Measurements from ENCODE around the gene CD2AP.
A peak's percentile ranks its signal among the peaks of the same experiment; 100 is the strongest.
"Not testable (repeated sequence)": the region's sequence is repeated elsewhere in the genome, so short reads cannot be mapped to it uniquely, and the experiment has no call there.

The CD2AP gene

GRCh38 chr6:47574789-47575188 is 97.2 kb downstream of the CD2AP start:
- DNase-seq: no peak

DNA sequence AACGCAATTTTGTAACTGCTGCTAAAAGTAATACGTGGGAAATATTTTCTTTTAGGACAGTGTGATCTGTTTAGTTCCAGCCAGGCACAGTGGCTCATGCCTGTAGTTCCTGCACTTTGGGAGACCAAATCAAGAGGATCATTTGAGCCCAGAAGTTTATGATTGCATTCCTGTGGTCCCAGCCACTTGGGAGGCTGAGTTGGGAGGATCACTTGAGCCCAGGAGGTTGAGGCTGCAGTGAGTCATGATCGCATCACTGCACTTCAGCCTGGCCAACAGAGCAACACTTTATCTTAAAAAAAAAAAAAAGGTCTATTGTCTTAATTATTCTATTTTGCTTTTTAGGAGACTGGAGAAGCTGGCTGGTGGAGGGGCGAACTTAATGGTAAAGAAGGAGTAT is 101.5 kb downstream of the CD2AP start:
- no peak for DNase-seq

DNA sequence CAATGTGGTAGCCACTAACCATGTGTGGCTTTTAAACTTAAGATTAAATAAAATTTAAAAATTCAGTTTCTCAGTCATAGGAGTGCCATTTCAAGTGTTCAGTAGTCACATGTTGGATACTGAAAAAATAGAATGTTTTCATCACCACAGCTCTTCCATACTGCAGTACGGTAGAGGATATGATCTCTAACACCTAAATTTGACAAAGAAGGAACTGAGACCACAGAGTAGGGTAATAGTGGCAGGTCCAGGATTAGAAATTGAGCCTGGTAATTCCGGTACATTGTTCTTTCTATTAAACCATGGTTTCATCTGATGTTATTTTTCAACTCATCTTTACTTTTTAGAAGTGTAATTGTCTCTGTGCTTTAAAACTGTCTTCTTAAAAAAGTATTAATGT is 104.0 kb downstream of the CD2AP start:
- no peak for DNase-seq

- DNase-seq: no peak
These were observed 109.9 kb downstream of the CD2AP start for GRCh38 chr6:47587493-47587892.

DNA sequence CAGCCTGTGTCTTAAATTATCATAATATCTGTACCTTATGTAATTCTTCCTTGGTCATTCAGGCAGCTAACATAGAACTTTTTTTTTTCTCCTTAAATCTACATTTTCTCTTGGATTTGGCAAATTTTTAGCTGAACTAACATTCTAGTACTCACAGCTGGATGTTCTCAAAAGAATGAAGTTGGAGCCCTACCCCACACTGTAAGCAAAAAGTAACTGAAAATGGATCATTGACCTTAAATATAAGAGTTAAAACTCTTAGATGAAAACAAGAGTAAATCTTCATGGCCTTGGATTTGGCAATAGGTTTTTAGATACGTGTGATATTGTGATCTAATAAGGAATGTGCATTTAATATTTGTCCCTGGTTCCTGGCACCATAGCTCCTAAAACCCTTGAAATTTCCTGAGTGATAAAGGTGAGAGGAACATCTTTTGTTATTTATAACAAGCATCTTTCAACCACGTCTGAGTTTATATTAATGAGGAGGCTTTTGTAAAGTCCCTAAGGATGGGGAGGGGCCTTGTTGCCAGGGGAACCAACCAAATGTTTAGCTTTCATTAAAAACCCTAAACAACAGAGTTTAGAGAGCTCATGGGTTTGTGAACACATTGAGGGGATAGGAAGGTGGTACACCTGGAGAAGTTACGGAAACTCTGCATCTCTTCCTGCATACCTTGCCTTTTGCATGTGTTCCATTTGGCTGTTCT is 114.7 kb downstream of the CD2AP start:
- no peak for DNase-seq

DNA sequence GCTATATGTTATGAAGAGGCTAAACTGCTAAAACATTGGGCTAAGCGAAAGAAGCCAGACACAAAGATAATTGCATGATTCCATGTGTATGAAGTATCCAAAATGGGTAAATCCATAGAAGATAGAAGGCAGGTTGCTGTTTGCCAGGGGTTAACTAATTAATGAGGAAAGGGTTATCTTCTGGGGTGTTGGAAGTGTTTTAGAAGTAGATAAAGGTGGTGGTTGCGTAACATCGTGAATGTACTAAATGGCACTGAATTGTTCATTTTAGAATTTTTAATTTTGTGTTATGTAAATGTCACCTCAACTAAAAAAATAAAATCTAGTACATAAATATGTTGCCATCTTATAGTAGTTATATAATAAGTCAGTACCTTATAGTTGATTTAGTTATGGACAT is 116.4 kb downstream of the CD2AP start:
- no peak for DNase-seq

DNA sequence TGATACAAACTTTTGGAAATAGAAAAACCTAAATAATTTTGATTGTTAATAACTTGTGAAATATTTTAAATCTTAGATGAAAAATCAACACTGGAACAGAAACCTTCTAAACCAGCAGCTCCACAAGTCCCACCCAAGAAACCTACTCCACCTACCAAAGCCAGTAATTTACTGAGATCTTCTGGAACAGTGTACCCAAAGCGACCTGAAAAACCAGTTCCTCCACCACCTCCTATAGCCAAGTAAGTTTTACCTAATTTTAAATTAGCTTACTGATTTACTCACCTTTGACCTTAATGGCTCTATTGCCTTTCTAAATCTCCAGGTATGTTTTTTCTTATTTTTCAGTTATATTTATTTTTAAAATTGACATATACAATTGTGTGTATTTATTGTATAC is 118.2 kb downstream of the CD2AP start:
- no peak for DNase-seq

DNA sequence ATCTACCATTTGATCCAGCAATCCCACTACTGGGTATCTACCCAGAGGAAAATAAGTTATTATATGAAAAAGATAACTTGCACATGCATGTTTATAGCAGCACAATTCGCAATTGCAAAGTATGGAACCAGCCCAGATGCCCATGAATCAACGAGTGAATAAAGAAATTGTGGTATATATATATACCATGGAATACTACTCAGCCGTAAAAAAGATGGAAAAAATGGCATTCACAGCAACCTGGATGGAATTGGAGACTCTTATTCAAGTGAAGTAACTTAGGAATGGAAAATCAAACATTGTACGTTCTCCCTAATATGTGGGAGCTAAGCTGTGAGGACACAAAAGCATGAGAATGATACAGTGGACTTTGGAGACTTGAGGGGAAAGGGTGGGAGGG is 120.8 kb downstream of the CD2AP start:
- no peak for DNase-seq

GRCh38 chr6:47599512-47599911 is 121.9 kb downstream of the CD2AP start:
- no peak for DNase-seq

GRCh38 chr6:47603227-47603626 is 125.6 kb downstream of the CD2AP start:
- no peak for DNase-seq

GRCh38 chr6:47603995-47604394 is 126.4 kb downstream of the CD2AP start:
- no peak for DNase-seq

DNA sequence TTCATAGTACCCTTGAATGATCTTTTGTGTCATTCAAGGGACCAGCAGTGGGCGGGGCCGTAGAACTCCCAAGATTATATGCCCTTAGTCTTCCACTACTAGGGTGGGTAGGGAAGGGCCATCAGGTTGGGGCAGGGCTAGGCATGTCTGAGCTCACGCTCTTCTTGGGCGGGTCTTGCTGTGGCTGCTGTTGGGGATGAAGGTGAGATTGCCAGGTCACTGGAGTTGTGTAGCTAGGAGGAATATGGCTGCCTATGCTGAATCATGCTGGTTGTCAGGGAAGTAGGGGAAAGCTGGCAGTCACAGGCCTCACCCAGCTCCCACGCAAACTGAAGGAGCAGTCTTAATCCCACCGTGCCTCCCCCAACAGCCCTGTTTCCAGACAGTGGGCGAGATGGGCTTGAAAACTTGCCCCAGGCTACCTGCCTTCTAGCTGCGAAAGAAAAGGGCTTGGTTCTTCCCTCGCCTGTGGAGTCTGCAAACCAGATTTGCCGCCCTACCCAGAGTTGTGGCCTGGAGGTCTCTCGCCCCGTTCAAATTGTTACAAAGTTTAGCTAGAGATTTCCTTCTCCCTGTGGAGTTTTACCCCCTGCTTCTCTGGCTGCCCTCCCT is 144.4 kb downstream of the CD2AP start:
- DNase-seq: no peak

GRCh38 chr6:47626782-47627181 is 149.2 kb downstream of the CD2AP start:
- no peak for DNase-seq

GRCh38 chr6:47628448-47629272 is 151.1 kb downstream of the CD2AP start:
- DNase-seq: no peak

DNA sequence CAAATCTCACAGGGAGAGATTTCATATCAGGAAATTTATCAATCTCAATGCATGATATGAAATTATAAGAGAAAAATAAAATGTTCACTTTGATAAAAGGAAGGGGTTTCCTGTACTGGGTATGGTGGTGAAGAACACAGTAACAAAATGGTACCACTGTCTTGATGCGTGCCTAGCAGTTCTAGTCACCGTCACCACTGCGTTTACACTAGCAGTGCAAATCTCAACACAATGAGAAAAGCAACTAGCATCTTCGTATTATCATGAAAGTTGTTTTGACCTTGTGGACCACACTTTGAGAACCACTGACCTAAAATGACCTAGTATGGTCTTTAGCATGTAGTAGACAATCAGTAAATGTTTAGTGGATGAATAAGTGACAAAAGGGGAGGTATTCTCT is 152.4 kb downstream of the CD2AP start:
- no peak for DNase-seq

DNA sequence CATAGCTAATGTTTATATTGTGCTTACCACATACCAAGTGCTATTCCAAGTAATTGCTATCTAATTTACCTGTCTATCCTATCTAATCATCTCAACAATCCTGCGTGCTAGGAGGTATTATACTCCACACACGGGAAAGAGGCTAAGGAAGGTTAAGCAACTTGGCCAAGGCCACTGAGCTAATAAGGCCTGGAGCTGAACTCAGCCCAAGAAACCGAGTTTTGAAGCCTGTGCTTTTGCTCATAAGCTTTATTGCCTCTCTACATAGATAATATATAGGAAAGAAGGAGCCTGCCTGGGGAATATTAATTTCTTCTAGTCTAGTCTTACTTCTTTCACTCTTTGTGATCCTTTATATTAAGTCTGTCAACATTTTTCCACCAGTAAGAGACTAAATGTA is 153.0 kb downstream of the CD2AP start:
- DNase-seq: no peak

DNA sequence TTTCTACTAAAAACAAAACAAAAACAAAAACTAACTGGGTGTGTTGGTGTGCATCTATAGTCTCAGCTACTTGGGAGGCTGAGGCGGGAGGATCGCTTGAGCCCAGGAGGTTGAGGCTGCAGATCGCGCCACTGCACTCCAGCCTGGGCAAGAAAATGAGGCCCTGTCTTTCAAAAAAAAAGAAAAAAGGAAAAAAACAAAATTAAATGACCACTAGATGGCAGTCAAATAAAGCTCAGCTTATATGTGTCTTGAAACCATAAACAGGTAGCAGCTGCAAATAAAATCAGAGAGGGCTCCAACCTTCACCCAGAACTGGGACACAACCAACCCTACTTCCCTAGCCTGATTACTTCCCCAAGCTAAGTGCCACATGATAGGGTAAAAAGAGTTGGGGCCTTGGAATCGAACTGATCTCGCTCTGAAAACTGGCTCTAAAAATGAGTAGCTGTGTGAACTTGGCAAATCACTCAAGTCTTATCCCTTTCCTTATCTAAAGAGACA is 153.7 kb downstream of the CD2AP start:
- DNase-seq: peak; percentile 19

DNA sequence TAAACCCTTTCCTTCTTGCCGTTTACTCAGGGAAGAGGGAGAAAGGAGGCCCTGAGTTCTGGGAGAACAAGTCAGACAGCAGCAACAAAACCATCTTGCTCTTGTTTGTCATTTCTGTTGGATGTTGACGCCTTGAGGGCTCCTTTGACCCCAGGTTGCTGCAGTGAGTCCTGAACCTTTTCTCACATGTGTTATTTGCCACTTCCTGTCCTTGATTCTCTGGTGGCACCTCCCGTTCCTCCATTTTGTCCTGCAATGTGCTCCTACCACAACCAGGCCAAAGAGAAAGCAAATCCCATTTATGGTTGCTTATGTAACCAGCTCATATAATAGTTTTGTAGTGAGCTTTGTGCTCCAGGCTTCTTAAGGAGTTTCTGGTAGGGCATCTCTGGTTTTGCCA is 154.2 kb downstream of the CD2AP start:
- no peak for DNase-seq

- no peak for DNase-seq
These were observed 155.6 kb downstream of the CD2AP start for GRCh38 chr6:47633141-47633540.

DNA sequence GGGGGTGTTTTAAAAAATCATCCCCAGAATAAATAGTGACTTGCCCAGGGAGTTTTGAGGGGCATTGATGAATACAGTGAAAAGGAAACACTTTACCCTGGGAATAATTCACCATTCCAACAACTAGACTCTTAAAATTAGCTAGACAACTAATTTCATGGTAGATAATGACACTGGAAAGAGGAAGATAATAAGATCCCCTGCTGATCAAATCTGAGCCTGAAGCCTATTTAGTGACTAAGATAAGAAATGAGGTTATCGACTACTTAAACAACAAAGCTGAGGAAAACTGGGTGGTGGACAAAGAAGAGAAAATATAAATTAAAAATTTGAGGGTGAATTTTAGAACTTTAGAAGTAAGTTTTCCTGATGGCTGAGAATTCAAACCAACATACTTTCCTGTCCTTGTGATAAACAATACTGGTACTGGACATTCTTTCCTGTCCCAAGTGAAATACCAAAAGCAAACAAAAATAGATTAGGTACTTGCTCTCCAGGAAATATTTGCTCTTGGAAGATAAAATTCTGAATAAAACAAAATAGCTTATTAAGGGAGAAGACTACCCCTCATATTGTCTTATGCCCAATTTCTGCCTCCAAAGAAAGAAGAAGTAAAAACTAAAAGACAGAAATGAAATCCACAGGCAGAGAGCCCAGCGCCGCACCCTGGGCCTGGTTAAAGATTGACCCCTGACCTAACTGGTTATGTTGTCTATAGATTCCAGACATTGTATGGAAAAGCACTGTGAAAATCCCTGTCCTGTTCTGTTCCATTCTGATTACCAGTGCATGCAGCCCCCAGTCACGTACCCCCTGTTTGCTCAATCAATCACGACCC is 156.8 kb downstream of the CD2AP start:
- DNase-seq: no peak

DNA sequence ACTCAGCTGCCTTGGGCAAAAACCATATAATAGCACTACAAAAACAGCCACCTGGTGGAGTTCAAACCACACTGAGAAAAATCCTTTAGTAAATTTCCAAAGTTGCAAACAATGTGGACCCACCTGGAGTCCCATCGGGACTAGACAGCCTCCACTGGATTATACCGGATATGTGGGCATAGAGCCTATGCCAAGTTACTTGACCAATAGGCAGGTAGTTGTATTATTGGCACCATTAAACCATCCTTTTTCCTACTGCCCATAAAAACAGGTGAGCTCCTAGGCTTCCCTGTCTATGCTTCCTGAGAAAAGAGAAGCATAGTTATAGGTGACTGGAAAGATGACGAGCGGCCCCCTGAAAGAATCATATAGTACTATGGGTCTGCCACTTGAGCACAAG is 169.1 kb downstream of the CD2AP start:
- no peak for DNase-seq

DNA sequence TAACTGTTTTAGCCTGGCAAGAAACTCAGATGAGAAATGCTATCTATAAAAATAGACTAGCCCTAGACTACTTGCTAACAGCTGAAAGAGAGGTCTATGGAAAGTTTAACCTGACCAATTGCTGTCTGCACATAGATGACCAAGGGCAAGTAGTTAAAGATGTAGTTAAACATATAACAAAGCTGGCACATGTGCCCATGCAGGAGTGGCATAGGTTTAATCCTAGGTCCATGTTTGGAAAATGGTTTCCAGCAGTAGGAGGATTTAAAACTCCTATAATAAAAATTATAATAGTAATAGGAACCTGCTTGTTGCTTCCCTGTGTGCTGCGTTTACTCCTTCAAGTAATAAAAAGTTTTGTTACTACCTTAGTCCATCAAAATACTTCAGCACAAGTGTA is 169.6 kb downstream of the CD2AP start:
- no peak for DNase-seq

DNA sequence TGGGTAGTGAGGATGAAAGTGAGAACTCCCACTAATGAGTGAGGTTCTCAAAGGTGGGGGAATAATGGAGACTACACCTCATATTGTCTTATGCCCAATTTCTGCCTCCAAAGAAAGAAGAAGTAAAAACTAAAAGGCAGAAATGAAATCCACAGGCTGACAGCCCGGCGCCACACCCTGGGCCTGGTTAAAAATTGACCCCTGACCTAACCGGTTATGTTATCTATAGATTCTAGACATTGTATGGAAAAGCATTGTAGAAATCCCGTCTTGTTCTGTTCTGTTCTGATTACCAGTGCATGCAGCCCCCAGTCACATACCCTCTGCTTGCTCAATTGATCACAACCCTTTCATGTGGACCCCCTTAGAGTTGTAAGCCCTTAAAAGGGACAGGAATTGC is 170.0 kb downstream of the CD2AP start:
- not testable (repeated sequence) for DNase-seq
